ENCODE measurements around the gene RFPL1.

RFPL1 gene

DNA sequence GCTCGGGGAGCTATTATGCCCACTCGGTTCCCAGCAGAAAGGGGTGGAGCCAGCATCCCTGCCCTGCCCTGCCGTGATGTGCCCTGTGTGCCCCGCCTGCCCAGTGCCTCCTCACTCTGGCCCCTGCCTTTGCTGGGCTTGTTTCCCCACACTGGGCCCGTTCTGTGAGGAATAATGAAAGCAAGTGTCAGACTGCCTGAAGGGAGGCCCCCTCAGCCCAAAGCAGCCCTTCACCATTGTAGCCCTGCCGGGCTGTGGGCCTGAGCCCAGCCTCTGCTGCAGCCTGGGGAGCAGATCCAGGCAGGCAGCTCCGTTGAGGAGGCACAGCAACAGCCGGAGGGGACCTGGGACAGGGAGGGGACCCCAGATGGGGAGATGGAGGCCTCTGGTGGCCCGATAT lies 21.4 kb downstream of the RFPL1 start:
- no peak for TF ChIP-seq POLR2AphosphoS5 (IDR thresholded peaks at IDR 0.05; ENCODE audit: low read depth, low read length)
- TF ChIP-seq, protein P1, sequence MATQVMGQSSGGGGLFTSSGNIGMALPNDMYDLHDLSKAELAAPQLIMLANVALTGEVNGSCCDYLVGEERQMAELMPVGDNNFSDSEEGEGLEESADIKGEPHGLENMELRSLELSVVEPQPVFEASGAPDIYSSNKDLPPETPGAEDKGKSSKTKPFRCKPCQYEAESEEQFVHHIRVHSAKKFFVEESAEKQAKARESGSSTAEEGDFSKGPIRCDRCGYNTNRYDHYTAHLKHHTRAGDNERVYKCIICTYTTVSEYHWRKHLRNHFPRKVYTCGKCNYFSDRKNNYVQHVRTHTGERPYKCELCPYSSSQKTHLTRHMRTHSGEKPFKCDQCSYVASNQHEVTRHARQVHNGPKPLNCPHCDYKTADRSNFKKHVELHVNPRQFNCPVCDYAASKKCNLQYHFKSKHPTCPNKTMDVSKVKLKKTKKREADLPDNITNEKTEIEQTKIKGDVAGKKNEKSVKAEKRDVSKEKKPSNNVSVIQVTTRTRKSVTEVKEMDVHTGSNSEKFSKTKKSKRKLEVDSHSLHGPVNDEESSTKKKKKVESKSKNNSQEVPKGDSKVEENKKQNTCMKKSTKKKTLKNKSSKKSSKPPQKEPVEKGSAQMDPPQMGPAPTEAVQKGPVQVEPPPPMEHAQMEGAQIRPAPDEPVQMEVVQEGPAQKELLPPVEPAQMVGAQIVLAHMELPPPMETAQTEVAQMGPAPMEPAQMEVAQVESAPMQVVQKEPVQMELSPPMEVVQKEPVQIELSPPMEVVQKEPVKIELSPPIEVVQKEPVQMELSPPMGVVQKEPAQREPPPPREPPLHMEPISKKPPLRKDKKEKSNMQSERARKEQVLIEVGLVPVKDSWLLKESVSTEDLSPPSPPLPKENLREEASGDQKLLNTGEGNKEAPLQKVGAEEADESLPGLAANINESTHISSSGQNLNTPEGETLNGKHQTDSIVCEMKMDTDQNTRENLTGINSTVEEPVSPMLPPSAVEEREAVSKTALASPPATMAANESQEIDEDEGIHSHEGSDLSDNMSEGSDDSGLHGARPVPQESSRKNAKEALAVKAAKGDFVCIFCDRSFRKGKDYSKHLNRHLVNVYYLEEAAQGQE (IDR thresholded peaks at IDR 0.05; ENCODE audit: insufficient read depth in 1 of 2, low read depth in 2 of 2, low read length in 2 of 2) = no peak
- TF ChIP-seq TAF1 (IDR thresholded peaks at IDR 0.05; ENCODE audit: borderline replicate concordance, insufficient read depth, low read length) = no peak
- no peak for TF ChIP-seq FOXP2 (optimal IDR thresholded peaks at IDR 0.05; ENCODE audit: borderline replicate concordance, extremely low read depth, extremely low read length, insufficient read depth)

DNA sequence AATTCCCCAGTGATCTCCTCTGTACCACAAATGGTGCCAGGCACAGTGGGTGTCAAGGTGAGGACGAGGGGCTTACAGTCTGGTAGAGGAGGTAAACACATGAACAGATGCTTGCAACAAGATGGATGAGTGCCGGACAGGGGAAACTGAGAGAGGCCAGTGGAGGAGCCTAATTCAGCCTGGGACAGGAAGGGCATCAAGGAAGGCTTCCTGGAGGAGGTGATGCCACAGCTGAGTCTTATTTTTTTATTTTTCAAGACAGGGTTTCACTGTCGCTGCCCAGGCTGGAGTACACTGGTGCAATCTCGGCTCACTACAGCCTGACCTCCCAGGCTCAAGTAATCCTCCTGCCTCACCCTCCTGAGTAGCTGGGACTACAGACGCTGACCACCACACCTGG lies 22.9 kb downstream of the RFPL1 start:
- no peak for TF ChIP-seq POLR2AphosphoS5 (IDR thresholded peaks at IDR 0.05; ENCODE audit: low read depth, low read length)
- TF ChIP-seq TAF1 (IDR thresholded peaks at IDR 0.05; ENCODE audit: borderline replicate concordance, insufficient read depth, low read length) = no peak
- no peak for TF ChIP-seq SIN3A (IDR thresholded peaks at IDR 0.05; ENCODE audit: borderline replicate concordance, insufficient read depth, low read length)
- no peak for TF ChIP-seq FOXP2 (optimal IDR thresholded peaks at IDR 0.05; ENCODE audit: borderline replicate concordance, extremely low read depth, extremely low read length, insufficient read depth)
- TF ChIP-seq, protein P1 (IDR thresholded peaks at IDR 0.05; ENCODE audit: insufficient read depth in 1 of 2, low read depth in 2 of 2, low read length in 2 of 2) = no peak

DNA sequence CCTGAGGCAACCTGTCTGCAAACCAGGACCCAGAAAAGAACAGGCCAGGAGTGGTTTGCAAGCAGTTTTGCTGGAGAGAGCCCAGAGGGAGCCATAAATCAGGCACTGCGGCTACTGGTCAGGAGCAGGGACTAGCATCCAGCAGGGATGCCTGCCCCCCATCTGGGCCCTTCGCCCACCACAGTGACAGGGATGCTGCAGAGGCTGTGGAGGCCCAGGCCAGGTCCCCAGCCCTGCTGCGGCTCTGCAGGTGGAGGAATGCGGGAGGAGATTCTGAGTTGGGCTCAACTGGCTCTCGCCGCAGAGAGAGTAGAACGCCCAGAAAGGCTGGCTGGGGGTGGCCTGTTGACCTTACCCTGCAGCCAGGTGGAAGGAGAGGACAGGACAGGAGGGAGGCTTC lies 25.2 kb downstream of the RFPL1 start:
- TF ChIP-seq SIN3A (IDR thresholded peaks at IDR 0.05; ENCODE audit: borderline replicate concordance, insufficient read depth, low read length) = no peak
- TF ChIP-seq, protein P1 (IDR thresholded peaks at IDR 0.05; ENCODE audit: insufficient read depth in 1 of 2, low read depth in 2 of 2, low read length in 2 of 2) = no peak

DNA sequence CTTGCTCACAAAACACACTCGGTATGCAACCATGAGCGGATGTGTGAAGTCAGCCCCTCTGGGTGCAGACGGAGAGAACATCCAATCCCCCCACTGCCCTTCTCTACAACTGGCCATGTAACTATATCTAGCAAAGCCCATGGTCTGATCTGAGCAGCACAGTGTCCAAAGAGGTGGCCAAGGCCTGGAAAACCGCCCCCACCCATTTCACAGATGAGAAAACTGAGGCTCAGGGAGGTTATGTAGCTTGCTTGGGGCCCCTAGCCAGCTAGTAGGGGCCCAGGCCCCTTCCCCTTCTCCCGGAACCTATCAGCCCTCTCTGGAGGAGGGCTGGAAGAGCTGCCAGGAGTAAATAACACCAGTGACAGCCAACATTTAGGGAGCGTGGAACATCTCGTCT lies 26.2 kb downstream of the RFPL1 start:
- TF ChIP-seq POLR2AphosphoS5 (IDR thresholded peaks at IDR 0.05; ENCODE audit: low read depth, low read length) (no peak), TAF1 (IDR thresholded peaks at IDR 0.05; ENCODE audit: borderline replicate concordance, insufficient read depth, low read length) (no peak), FOXP2 (optimal IDR thresholded peaks at IDR 0.05; ENCODE audit: borderline replicate concordance, extremely low read depth, extremely low read length, insufficient read depth) (no peak), SIN3A (IDR thresholded peaks at IDR 0.05; ENCODE audit: borderline replicate concordance, insufficient read depth, low read length) (no peak)
- TF ChIP-seq, protein P1 (IDR thresholded peaks at IDR 0.05; ENCODE audit: insufficient read depth in 1 of 2, low read depth in 2 of 2, low read length in 2 of 2) = no peak

DNA sequence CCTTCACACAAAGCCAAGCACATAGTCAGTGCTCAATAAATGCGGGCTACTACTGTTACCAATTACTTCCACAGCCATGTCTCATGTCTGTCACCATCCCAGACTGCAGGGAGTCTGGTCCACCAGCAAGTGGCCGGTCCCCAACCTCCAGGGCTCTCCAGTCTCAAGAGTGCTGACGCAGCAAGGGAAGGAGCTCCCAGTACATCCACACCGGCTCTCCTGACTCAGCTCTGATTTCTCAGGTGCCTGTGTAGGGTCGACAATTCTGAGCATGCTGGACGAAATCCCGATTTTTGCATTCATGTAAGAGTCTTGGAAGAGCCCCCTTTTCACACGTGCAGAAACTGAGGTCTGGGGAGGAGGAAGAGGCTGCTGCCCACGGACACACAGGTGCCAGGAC lies 31.4 kb downstream of the RFPL1 start:
- TF ChIP-seq SIN3A (IDR thresholded peaks at IDR 0.05; ENCODE audit: borderline replicate concordance, insufficient read depth, low read length) (no peak), POLR2AphosphoS5 (IDR thresholded peaks at IDR 0.05; ENCODE audit: low read depth, low read length) (no peak)
- TF ChIP-seq, protein P1 (IDR thresholded peaks at IDR 0.05; ENCODE audit: insufficient read depth in 1 of 2, low read depth in 2 of 2, low read length in 2 of 2) = no peak

Measured in PFSK-1 (cell line).